ENCODE data around the gene RAB44.

RAB44 gene

DNA sequence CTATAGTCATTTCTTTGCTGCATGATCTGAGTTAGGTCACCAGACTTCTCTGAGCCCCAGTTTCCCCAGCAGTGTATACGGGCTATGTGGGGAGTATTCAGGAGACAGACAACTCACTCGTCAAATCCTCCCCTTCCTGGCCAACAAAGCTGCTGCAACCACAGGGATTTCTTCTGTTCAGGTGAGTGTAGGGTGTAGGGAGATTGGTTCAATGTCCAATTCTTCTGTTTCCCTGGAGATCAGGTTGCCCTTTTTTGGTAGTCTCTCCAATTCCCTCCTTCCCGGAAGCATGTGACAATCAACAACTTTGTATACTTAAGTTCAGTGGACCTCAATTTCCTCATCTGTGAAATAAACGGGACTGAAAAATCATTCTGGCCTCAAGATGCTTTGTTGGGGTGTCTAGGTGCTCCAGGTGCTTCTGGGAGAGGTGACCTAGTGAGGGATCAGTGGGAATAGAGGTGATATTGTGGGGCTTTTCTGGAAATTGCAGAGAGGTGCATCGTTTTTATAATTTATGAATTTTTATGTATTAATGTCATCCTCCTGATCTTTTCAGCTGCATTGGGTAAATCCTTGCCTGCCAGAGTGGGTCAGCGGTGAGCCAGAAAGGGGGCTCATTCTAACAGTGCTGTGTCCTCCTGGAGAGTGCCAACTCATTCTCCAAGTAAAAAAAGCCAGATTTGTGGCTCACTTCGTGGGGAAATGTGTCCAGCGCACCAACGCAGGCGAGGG, 19.7 kb upstream of the RAB44 start:
- Histone ChIP-seq H3K27ac (peak overlapping the region; percentile 95), H3K36me3 (peaks cover 34% of the 10 kb centered on the region), H3K4me3 (ENCODE audit: low read depth, low read length) (peak overlapping the region; percentile 81), H3K27me3 (ENCODE audit: insufficient read depth, low read depth, severe bottlenecking) (no peaks in the 10 kb centered on the region), H3K9me3 (ENCODE audit: severe bottlenecking) (no peaks in the 10 kb centered on the region)
- no peak for DNase-seq
- TF ChIP-seq, protein P1, sequence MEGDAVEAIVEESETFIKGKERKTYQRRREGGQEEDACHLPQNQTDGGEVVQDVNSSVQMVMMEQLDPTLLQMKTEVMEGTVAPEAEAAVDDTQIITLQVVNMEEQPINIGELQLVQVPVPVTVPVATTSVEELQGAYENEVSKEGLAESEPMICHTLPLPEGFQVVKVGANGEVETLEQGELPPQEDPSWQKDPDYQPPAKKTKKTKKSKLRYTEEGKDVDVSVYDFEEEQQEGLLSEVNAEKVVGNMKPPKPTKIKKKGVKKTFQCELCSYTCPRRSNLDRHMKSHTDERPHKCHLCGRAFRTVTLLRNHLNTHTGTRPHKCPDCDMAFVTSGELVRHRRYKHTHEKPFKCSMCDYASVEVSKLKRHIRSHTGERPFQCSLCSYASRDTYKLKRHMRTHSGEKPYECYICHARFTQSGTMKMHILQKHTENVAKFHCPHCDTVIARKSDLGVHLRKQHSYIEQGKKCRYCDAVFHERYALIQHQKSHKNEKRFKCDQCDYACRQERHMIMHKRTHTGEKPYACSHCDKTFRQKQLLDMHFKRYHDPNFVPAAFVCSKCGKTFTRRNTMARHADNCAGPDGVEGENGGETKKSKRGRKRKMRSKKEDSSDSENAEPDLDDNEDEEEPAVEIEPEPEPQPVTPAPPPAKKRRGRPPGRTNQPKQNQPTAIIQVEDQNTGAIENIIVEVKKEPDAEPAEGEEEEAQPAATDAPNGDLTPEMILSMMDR (IDR thresholded peaks at IDR 0.05; ENCODE audit: low read depth, low read length) = no peak

DNA sequence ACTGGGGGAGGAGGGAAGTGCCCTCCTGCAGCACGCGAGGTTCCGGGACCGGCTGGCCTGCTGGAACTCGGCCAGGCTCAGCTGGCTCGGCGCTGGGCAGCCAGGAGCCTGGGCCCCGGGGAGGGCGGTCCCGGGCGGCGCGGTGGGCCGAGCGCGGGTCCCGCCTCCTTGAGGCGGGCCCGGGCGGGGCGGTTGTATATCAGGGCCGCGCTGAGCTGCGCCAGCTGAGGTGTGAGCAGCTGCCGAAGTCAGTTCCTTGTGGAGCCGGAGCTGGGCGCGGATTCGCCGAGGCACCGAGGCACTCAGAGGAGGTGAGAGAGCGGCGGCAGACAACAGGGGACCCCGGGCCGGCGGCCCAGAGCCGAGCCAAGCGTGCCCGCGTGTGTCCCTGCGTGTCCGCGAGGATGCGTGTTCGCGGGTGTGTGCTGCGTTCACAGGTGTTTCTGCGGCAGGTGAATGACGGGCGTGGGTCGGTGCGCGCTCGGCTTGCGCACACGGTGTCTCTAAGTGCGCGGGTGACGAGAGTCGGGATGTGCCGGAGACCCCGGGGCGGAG, 19.1 kb upstream of the RAB44 start, which contains the start of gene CDKN1A:
Gene CDKN1A (plus strand): TSS at position 227 of the 555 bp plus-strand sequence. CDS start 5,388 bp downstream, outside the sequence.
- TF ChIP-seq, protein P1 (IDR thresholded peaks at IDR 0.05; ENCODE audit: low read depth, low read length) = no peak
- peak within 1 kb of the TSS; percentile 95 for H3K27ac ChIP-seq

DNA sequence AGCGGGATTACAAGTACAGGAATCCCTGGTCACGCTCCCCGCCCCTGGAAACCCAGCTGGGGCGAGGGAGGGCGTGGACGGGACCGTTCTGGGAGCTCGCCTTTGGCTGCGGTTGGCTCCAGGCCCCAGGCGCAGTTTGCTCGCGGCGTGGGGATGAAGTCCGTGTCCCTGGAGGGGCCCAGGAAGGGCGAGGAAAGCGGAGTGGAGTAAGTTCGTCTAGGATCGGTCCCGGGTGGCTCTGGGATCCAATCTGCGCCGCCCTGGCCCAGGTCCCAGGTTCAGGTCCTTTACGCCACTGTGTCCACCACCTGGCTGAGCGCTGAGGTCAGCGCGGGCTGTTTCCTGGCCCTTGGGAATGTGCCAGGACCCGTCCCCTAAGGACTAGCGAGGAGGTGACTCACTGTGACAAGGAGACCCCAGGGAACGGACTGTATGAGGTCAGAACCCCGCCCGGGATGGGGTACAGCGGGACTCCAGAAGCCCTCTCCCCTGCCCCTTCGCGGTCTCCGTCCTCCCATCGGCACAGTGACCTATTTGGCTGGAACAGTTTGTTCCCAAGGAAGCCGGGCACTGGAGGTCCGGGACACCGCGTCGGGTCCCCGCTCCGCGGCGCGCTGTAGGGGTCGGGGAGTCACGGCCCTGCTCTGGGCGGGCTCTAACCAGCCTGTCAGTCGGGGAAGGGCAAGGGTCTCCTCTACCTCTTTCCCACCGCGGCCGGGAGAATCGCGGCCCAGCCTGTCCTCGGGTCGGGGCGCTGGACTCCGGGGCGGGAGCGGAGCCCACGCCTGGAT, 18.4 kb upstream of the RAB44 start:
- Histone ChIP-seq H3K27me3 (ENCODE audit: insufficient read depth, low read depth, severe bottlenecking) (no peaks in the 10 kb centered on the region), H3K27ac (peak overlapping the region; percentile 95), H3K36me3 (peaks cover 47% of the 10 kb centered on the region), H3K9me3 (ENCODE audit: severe bottlenecking) (no peaks in the 10 kb centered on the region), H3K4me3 (ENCODE audit: low read depth, low read length) (peak overlapping the region; percentile 81)
- TF ChIP-seq, protein P1 (IDR thresholded peaks at IDR 0.05; ENCODE audit: low read depth, low read length) = no peak
- peak; percentile 61 for DNase-seq

More for the DNA sequence above, 19.1 kb upstream of the RAB44 start, which contains the start of gene CDKN1A:
- Histone ChIP-seq H3K4me3 (ENCODE audit: low read depth, low read length) (peak within 1 kb of the TSS; percentile 81), H3K9me3 (ENCODE audit: severe bottlenecking) (no peaks in the 10 kb centered on the region), H3K27me3 (ENCODE audit: insufficient read depth, low read depth, severe bottlenecking) (no peaks in the 10 kb centered on the region), H3K36me3 (peaks cover 41% of the 10 kb centered on the region)
- DNase-seq = peak; percentile 93

DNA sequence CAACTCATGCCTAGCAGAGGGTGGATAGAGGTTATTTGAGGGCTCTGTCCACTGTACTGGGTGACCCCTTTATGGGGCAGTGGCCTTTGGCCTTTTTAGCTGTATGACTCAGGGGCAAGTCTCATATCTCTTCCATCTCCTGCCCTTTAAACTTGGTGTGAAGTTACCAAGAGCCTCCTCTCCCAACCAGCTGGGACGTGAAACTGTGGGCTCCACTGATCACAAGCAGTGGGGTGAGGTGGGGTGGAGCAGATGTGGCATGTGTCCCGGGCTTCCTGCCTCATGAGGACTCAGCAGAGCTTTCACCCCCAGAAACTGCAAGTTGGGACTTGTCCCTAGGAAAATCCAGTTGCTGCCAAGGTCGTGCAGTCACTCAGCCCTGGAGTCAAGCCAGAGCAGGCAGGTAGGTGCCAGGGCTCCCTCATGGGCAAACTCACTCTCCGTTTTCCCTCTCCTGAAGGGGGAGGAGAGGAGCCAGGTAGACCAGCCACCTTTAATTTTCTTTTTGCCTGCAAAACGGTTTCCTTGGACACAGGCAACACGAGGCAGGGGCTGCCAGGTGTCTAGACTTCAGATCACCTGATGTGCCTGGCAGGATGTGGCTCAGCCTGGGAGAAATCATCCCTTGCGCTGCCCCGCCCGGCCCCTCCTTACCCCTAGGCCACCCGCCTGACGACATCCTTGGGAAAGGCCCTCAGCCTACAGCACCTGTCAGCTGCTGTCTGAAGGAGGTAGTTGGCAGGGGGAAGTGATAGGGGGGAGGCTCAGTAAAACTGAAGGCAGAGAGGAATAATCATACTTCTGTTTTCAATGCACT, 15.1 kb upstream of the RAB44 start:
- DNase-seq = peak; percentile 64
- Histone ChIP-seq H3K27ac (peak overlapping the region; percentile 43), H3K36me3 (peaks cover 80% of the 10 kb centered on the region), H3K27me3 (ENCODE audit: insufficient read depth, low read depth, severe bottlenecking) (no peaks in the 10 kb centered on the region), H3K4me3 (ENCODE audit: low read depth, low read length) (no peak overlapping the region), H3K9me3 (ENCODE audit: severe bottlenecking) (no peaks in the 10 kb centered on the region)
- TF ChIP-seq, protein P1 (IDR thresholded peaks at IDR 0.05; ENCODE audit: low read depth, low read length) = no peak

DNA sequence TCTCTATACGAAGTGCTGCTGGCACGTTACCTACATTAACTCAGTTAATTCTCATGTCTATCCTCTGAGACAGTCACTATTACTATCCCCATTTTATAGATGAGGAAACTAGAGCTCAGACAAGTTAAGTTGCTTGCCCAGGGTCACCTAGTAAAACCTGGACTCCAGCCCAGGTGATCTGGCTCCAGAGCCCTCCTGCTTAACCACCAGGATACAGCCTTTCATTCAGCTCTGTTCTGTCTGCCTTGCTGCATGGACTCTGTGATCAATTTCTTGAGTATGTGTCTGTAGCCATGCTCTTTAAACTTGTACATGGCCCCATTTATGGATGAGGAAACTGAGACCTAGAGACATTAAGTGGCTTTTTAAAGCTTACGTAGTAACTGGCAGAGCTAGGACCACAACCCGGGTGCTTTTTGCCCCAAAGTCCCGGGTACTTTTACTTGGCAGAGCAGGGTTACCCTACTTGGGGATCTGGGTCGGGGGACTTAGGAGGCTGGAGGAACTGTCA, 14.4 kb upstream of the RAB44 start:
- Histone ChIP-seq H3K9me3 (ENCODE audit: severe bottlenecking) (no peaks in the 10 kb centered on the region), H3K36me3 (peaks cover 84% of the 10 kb centered on the region), H3K27me3 (ENCODE audit: insufficient read depth, low read depth, severe bottlenecking) (no peaks in the 10 kb centered on the region), H3K27ac (peak overlapping the region; percentile 43), H3K4me3 (ENCODE audit: low read depth, low read length) (no peak overlapping the region)
- DNase-seq = no peak
- TF ChIP-seq, protein P1 (IDR thresholded peaks at IDR 0.05; ENCODE audit: low read depth, low read length) = no peak

Data from WERI-Rb-1 (cell line).